ENCODE measurements around the gene PPP1R15B.

Gene PPP1R15B

GRCh38 chr1:204382714-204383083 is 28.9 kb downstream of the PPP1R15B start:
- Histone ChIP-seq H3K4me3 (replicated peaks; ENCODE audit: insufficient read depth, low read length) (0 out of 2 replicates have a peak overlapping the region, but pooled peaks have one; percentile 24), H3K27ac (replicated peaks) (no peak overlapping the region), H3K27me3 (ENCODE audit: insufficient read depth, poor library complexity, severe bottlenecking) (peaks cover 20% of the 10 kb centered on the region)
- DNase-seq (ENCODE audit: low read depth in 1 of 2, low spot score in 1 of 2), result no peak
- no peak for TF ChIP-seq POLR2AphosphoS5 (IDR thresholded peaks at IDR 0.05; ENCODE audit: low read depth)
- TF ChIP-seq SPI1 (IDR thresholded peaks at IDR 0.05; ENCODE audit: borderline replicate concordance, low read depth), result no peak
- no peak for TF ChIP-seq GABPA (IDR thresholded peaks at IDR 0.05; ENCODE audit: low read depth)
- no peak for TF ChIP-seq CTCF (IDR thresholded peaks at IDR 0.05; ENCODE audit: insufficient read depth, low read length)
- no peak for TF ChIP-seq REST (IDR thresholded peaks at IDR 0.05; ENCODE audit: insufficient replicate concordance, low read depth)

- Histone ChIP-seq H3K4me3 (replicated peaks; ENCODE audit: insufficient read depth, low read length) (no peak overlapping the region), H3K27ac (replicated peaks) (no peak overlapping the region), H3K27me3 (ENCODE audit: insufficient read depth, poor library complexity, severe bottlenecking) (peaks cover 32% of the 10 kb centered on the region)
- no peak for DNase-seq (ENCODE audit: low read depth in 1 of 2, low spot score in 1 of 2)
- TF ChIP-seq CTCF (IDR thresholded peaks at IDR 0.05; ENCODE audit: insufficient read depth, low read length), result no peak
- TF ChIP-seq SPI1 (IDR thresholded peaks at IDR 0.05; ENCODE audit: borderline replicate concordance, low read depth), result no peak
- TF ChIP-seq REST (IDR thresholded peaks at IDR 0.05; ENCODE audit: insufficient replicate concordance, low read depth), result no peak
- no peak for TF ChIP-seq POLR2AphosphoS5 (IDR thresholded peaks at IDR 0.05; ENCODE audit: low read depth)
Measured at GRCh38 chr1:204380293-204380831, 31.3 kb downstream of the PPP1R15B start.

- Histone ChIP-seq H3K4me3 (replicated peaks; ENCODE audit: insufficient read depth, low read length) (peak overlapping the region; percentile 34), H3K27ac (replicated peaks) (no peak overlapping the region), H3K27me3 (ENCODE audit: insufficient read depth, poor library complexity, severe bottlenecking) (peaks cover 39% of the 10 kb centered on the region)
- DNase-seq (ENCODE audit: low read depth in 1 of 2, low spot score in 1 of 2), result peak; percentile 32 to 47
- TF ChIP-seq SPI1 (IDR thresholded peaks at IDR 0.05; ENCODE audit: borderline replicate concordance, low read depth) (peak; percentile 91), POLR2AphosphoS5 (IDR thresholded peaks at IDR 0.05; ENCODE audit: low read depth) (no peak)
Measured at GRCh38 chr1:204377800-204378668, 33.6 kb downstream of the PPP1R15B start.

GRCh38 chr1:204376919-204377799 is 34.5 kb downstream of the PPP1R15B start:
- TF ChIP-seq SPI1 (IDR thresholded peaks at IDR 0.05; ENCODE audit: borderline replicate concordance, low read depth) (no peak), CTCF (IDR thresholded peaks at IDR 0.05; ENCODE audit: insufficient read depth, low read length) (no peak), REST (IDR thresholded peaks at IDR 0.05; ENCODE audit: insufficient replicate concordance, low read depth) (no peak), GABPA (IDR thresholded peaks at IDR 0.05; ENCODE audit: low read depth) (no peak), POLR2AphosphoS5 (IDR thresholded peaks at IDR 0.05; ENCODE audit: low read depth) (no peak)
- Histone ChIP-seq H3K27ac (replicated peaks) (no peak overlapping the region), H3K27me3 (ENCODE audit: insufficient read depth, poor library complexity, severe bottlenecking) (peaks cover 35% of the 10 kb centered on the region), H3K4me3 (replicated peaks; ENCODE audit: insufficient read depth, low read length) (peak overlapping the region; percentile 34)
- DNase-seq (ENCODE audit: low read depth in 1 of 2, low spot score in 1 of 2), result no peak
